H9 (cell line): Measurements from ENCODE around the gene ANKRD13D. TPM values are rescaled to one million over a fixed set of nuclear protein-coding genes. Genes with fewer than 3 reads are reported as not detected.

ENCODE experiments used
- DNase-seq: peaks from one replicate; pipeline ENCODE4 v3.0.0-alpha.2; 2017
- H2AFZ ChIP-seq: one replicate; pipeline ENCODE4 v1.6.1; 2013; ENCODE audit warnings: mild to moderate bottlenecking, low read length, control low read depth, moderate library complexity
- H2AK5ac ChIP-seq: 2 replicates; pipeline ENCODE4 v1.6.1; 2013; ENCODE audit warnings: low read length, control low read depth, mixed read lengths; ENCODE audit not compliant: insufficient read length
- H2BK120ac ChIP-seq: one replicate; pipeline ENCODE4 v1.6.1; 2013; ENCODE audit warnings: low read depth, mild to moderate bottlenecking, low read length, control low read depth, inconsistent platforms; ENCODE audit not compliant: poor library complexity, severe bottlenecking
- H2BK12ac ChIP-seq: 2 replicates; pipeline ENCODE4 v1.6.1; 2013; ENCODE audit warnings: low read length, control low read depth, mixed read lengths, low read depth; ENCODE audit not compliant: insufficient read length
- H2BK15ac ChIP-seq: 2 replicates; pipeline ENCODE4 v1.6.1; 2013; ENCODE audit warnings: low read depth, low read length, control low read depth
- H2BK20ac ChIP-seq: one replicate; pipeline ENCODE4 v1.6.1; 2013; ENCODE audit warnings: low read depth, mild to moderate bottlenecking, low read length, control low read depth, inconsistent platforms; ENCODE audit not compliant: poor library complexity, severe bottlenecking
- H2BK5ac ChIP-seq: 2 replicates; pipeline ENCODE4 v1.6.1; 2013; ENCODE audit warnings: low read length, control low read depth, mixed read lengths; ENCODE audit not compliant: insufficient read length
- H3K14ac ChIP-seq: 2 replicates; pipeline ENCODE4 v1.6.1; 2013; ENCODE audit warnings: low read length, control low read depth; ENCODE audit not compliant: insufficient read depth
- H3K18ac ChIP-seq: 2 replicates; pipeline ENCODE4 v1.6.1; 2013; ENCODE audit warnings: low read depth, mild to moderate bottlenecking, mixed read lengths, low read length, control low read depth; ENCODE audit not compliant: insufficient read length
- H3K23ac ChIP-seq: 2 replicates; pipeline ENCODE4 v1.6.1; 2013; ENCODE audit warnings: low read length, control low read depth, mixed read lengths, low read depth; ENCODE audit not compliant: insufficient read length
- H3K23me2 ChIP-seq: 2 replicates; pipeline ENCODE4 v1.6.1; 2013; ENCODE audit warnings: low read depth, mild to moderate bottlenecking, mixed read lengths, low read length, control low read depth; ENCODE audit not compliant: insufficient read length, poor library complexity, severe bottlenecking
- H3K27ac ChIP-seq: 2 replicates; pipeline ENCODE4 v1.5.1; 2013; ENCODE audit warnings: low read length, control low read depth, mixed read lengths, low read depth; ENCODE audit not compliant: insufficient read length
- H3K27me3 ChIP-seq: 2 replicates; pipeline ENCODE4 v1.6.1; 2013; ENCODE audit warnings: low read length, control low read depth, inconsistent platforms; ENCODE audit not compliant: insufficient read depth
- H3K4ac ChIP-seq: 2 replicates; pipeline ENCODE4 v1.6.1; 2013; ENCODE audit warnings: low read depth, mild to moderate bottlenecking, control low read depth, inconsistent platforms, low read length, moderate library complexity
- H3K4me1 ChIP-seq: 2 replicates; pipeline ENCODE4 v1.6.1; 2013; ENCODE audit warnings: low read length, control low read depth, inconsistent platforms; ENCODE audit not compliant: insufficient read depth
- H3K4me2 ChIP-seq: 2 replicates; pipeline ENCODE4 v1.6.1; 2013; ENCODE audit warnings: low read length, control low read depth, mixed read lengths; ENCODE audit not compliant: insufficient read length, insufficient read depth
- H3K56ac ChIP-seq: 2 replicates; pipeline ENCODE4 v1.6.1; 2013; ENCODE audit warnings: low read depth, mild to moderate bottlenecking, mixed read lengths, low read length, control low read depth; ENCODE audit not compliant: insufficient read length
- H3K79me1 ChIP-seq: 2 replicates; pipeline ENCODE4 v1.6.1; 2013; ENCODE audit warnings: low read depth, mild to moderate bottlenecking, moderate library complexity, low read length, control low read depth, inconsistent platforms; ENCODE audit not compliant: insufficient read depth, poor library complexity, severe bottlenecking
- H3K79me2 ChIP-seq: 2 replicates; pipeline ENCODE4 v1.6.1; 2013; ENCODE audit warnings: low read length, control low read depth, inconsistent platforms; ENCODE audit not compliant: insufficient read depth
- H3K9ac ChIP-seq: 2 replicates; pipeline ENCODE4 v1.6.1; 2013; ENCODE audit warnings: low read length, control low read depth, mixed read lengths; ENCODE audit not compliant: insufficient read length; ENCODE audit errors: extremely low read depth
- H3K9me3 ChIP-seq: one replicate; pipeline ENCODE4 v1.6.1; 2013; ENCODE audit warnings: low read depth, low read length, inconsistent platforms; ENCODE audit not compliant: control insufficient read depth
- H3T11ph ChIP-seq: one replicate; pipeline ENCODE4 v1.6.1; 2013; ENCODE audit warnings: mild to moderate bottlenecking, low read length, control low read depth, inconsistent platforms
- H4K20me1 ChIP-seq: one replicate; pipeline ENCODE4 v1.6.1; 2013; ENCODE audit not compliant: control insufficient read depth, insufficient read length, insufficient read depth
- H4K5ac ChIP-seq: 2 replicates; pipeline ENCODE4 v1.6.1; 2013; ENCODE audit warnings: low read depth, mild to moderate bottlenecking, mixed read lengths, low read length, control low read depth; ENCODE audit not compliant: insufficient read length
- H4K8ac ChIP-seq: replicated peaks from 2 replicates; pipeline ENCODE4 v1.6.1; 2013; ENCODE audit warnings: low read length, control low read depth, mixed read lengths, low read depth; ENCODE audit not compliant: insufficient read length
- H4K91ac ChIP-seq: 2 replicates; pipeline ENCODE4 v1.6.1; 2013; ENCODE audit warnings: low read depth, mild to moderate bottlenecking, moderate library complexity, mixed read lengths, low read length, control low read depth; ENCODE audit not compliant: insufficient read length
- H3K27ac Mint-ChIP-seq, 3 experiments: 2 replicates in 2 of 3; 3 replicates in 1 of 3; pipeline ENCODE4 v1.8.0; 2020 to 2021; ENCODE audit warnings: mixed read lengths in 3 of 3, mild to moderate bottlenecking in 1 of 3, moderate library complexity in 1 of 3
- H3K27me3 Mint-ChIP-seq: 2 replicates; pipeline ENCODE4 v1.8.0; 2021; ENCODE audit warnings: low read depth, mild to moderate bottlenecking, moderate library complexity, mixed read lengths
- H3K36me3 Mint-ChIP-seq, 3 experiments: 2 replicates in 2 of 3; 3 replicates in 1 of 3; pipeline ENCODE4 v1.8.0; 2020 to 2021; ENCODE audit warnings: low read depth in 3 of 3, mixed read lengths in 3 of 3; ENCODE audit not compliant: insufficient read depth in 1 of 3
- H3K4me1 Mint-ChIP-seq, 2 experiments: 2 replicates each; pipeline ENCODE4 v1.8.0; 2020; ENCODE audit warnings: mixed read lengths in 2 of 2
- H3K4me3 Mint-ChIP-seq, 2 experiments: 2 replicates in 1 of 2; 3 replicates in 1 of 2; pipeline ENCODE4 v1.8.0; 2020 to 2021; ENCODE audit warnings: mild to moderate bottlenecking in 2 of 2, mixed read lengths in 2 of 2, moderate library complexity in 1 of 2
- H3K9me3 Mint-ChIP-seq, 2 experiments: 2 replicates in 1 of 2; 3 replicates in 1 of 2; pipeline ENCODE4 v1.8.0; 2020; ENCODE audit warnings: mild to moderate bottlenecking in 2 of 2, mixed read lengths in 2 of 2, moderate library complexity in 1 of 2
- WGBS: extraction: QIAGEN DNeasy Blood & Tissue Kit; methylation state at CpG from one replicate; pipeline ENCODE4 v1.1.7; 2013; ENCODE audit warnings: missing lambda C conversion rate, low lambda C conversion rate, mixed read lengths; ENCODE audit not compliant: insufficient read length; ENCODE audit errors: extremely low coverage; 5-methylcytosine and 5-hydroxymethylcytosine counted together
- total RNA-seq: library from RNA; stranded (reverse); gene quantifications from 2 replicates; pipeline ENCODE4 v1.2.1, GENCODE V29; 2021
- TF ChIP-seq, protein P1 (sequence below): fragments of 200-600 bp; sonication (generic); conservative IDR thresholded peaks from 3 replicates; pipeline ENCODE4 v1.8.0; 2021; ENCODE audit warnings: antibody characterized with exemption, mild to moderate bottlenecking

The ANKRD13D gene
- total RNA-seq, 1 experiment from 2014 or later, result 42.1 TPM

DNA sequence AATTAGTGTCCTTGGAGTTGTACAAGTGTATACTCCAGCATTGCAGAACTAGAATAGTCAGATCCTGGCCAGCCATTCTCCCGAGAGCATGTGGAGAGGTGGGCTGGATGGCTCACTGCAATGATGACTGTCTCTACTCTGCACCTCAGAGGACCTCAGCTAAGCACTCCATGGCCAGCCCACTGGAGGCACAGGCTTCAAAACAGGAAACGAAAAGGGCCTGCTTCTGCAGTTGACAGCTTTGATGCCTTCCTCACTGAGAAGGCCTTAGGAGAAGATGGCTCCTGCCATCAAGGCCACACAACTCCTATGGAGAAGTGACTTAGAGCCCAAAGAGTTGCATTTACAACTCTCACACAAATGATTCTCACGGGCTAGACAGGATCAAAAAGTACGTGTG is 55.2 kb downstream of the ANKRD13D start:
- Histone ChIP-seq H3K56ac (no peak overlapping the region), H3K9ac (no peak overlapping the region), H3K4ac (no peak overlapping the region), H2BK12ac (no peak overlapping the region), H4K91ac (no peak overlapping the region), H2BK5ac (no peak overlapping the region), H3K79me2 (no peaks in the 10 kb centered on the region), H3K23ac (no peak overlapping the region), H3K4me1 (no peaks in the 10 kb centered on the region), H3T11ph (no peak overlapping the region), H2BK20ac (no peak overlapping the region), H3K27ac (no peak overlapping the region), H3K27me3 (no peaks in the 10 kb centered on the region), H3K9me3 (no peaks in the 10 kb centered on the region), H3K79me1 (no peaks in the 10 kb centered on the region), H2AK5ac (no peak overlapping the region), H3K23me2 (no peaks in the 10 kb centered on the region), H4K20me1 (no peaks in the 10 kb centered on the region), H2BK15ac (no peak overlapping the region), H3K18ac (no peak overlapping the region), H4K8ac (no peak overlapping the region), H3K4me2 (no peak overlapping the region), H2AFZ (no peak overlapping the region), H3K14ac (no peak overlapping the region), H4K5ac (no peak overlapping the region), H2BK120ac (no peak overlapping the region)
- TF ChIP-seq, protein P1, sequence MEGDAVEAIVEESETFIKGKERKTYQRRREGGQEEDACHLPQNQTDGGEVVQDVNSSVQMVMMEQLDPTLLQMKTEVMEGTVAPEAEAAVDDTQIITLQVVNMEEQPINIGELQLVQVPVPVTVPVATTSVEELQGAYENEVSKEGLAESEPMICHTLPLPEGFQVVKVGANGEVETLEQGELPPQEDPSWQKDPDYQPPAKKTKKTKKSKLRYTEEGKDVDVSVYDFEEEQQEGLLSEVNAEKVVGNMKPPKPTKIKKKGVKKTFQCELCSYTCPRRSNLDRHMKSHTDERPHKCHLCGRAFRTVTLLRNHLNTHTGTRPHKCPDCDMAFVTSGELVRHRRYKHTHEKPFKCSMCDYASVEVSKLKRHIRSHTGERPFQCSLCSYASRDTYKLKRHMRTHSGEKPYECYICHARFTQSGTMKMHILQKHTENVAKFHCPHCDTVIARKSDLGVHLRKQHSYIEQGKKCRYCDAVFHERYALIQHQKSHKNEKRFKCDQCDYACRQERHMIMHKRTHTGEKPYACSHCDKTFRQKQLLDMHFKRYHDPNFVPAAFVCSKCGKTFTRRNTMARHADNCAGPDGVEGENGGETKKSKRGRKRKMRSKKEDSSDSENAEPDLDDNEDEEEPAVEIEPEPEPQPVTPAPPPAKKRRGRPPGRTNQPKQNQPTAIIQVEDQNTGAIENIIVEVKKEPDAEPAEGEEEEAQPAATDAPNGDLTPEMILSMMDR, result no peak
- H3K4me3 Mint-ChIP-seq, result no peak overlapping the region
- H3K9me3 Mint-ChIP-seq, result peaks cover 0 to under 1% of the 10 kb centered on the region in 2 experiments; a peak in 3 of 5 replicates
- DNase-seq, result no peak
- peaks cover 4 to 11% of the 10 kb centered on the region in 2 experiments for H3K4me1 Mint-ChIP-seq
- no peak overlapping the region for H3K27ac Mint-ChIP-seq
- H3K36me3 Mint-ChIP-seq, result no peaks in the 10 kb centered on the region
- WGBS, result no CpG with 5 or more reads among the region's 4 CpGs
- H3K27me3 Mint-ChIP-seq, result peaks cover 1% of the 10 kb centered on the region; the same call in 1 of the 2 replicates
